ENCODE results near the gene FILIP1L. TPM values are rescaled to one million over a fixed set of nuclear protein-coding genes. Genes with fewer than 3 reads are reported as not detected.

Gene FILIP1L
- total and polyA plus RNA-seq, 8 donors, result 10.6 to 98.4 (median 57.0) TPM

DNA sequence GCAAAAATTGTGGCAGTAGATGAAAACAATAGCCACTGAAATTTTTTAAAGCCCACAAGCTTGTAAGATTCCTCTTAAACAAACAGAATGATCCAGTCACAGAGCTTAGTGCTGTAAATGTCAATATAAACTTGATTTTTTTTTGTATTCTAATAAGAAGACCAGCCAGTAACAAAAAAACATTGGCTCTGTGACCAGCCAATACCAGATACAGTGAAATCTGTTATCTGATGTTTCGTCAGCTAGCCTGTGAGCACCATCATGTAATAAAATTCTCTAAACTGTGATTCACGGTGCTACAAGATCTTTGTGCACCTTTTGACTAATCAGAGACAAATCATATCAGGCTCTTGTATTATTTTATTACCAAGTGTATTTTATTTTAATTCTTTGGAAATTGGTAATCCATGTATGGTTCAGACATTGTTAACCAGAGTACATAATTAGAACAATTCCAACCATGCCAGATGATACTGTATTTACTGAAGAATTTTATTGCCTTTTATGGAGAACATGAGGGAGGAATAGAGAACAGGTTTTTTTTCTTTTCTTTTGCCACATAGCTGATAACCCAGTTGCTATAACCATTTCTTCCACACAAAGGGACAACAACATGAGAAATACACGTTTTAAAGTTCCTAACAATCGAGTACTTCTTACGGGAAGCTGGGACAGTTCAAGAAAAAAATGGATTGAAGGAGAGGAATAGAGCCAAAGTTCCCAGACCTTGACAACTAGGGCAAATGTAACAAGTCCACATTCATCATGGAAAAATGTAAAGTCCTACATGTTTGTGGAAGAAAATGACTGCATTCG is 71.9 kb downstream of the FILIP1L start:
- intact Hi-C loops (cut with DNase I; ENCODE audit: low total_unique reads), result no loop called here
- no peaks in the 10 kb centered on the region for H3K27me3 ChIP-seq
- 42 to 62% (median 56%) methylated on average over 6 of the region's 6 CpGs for WGBS, 5 donors
- peaks cover 42 to 74% (median 57%) of the 10 kb centered on the region in 4 donors for H3K4me1 ChIP-seq
- H3K36me3 ChIP-seq, result no peaks in the 10 kb centered on the region
- H3K4me3 ChIP-seq, result no peak overlapping the region
- H3K27ac ChIP-seq, result peak overlapping the region in 4 of 5 donors; percentile 67 to 86 (median 84)
- no peaks in the 10 kb centered on the region for H3K9me3 ChIP-seq
- DNase-seq, result peak in 1 of 2 donors; percentile 39
- TF ChIP-seq EP300 (IDR thresholded peaks at IDR 0.05) (no peak), POLR2AphosphoS5 (IDR thresholded peaks at IDR 0.05) (peak in 1 of 3 donors; percentile 4)

DNA sequence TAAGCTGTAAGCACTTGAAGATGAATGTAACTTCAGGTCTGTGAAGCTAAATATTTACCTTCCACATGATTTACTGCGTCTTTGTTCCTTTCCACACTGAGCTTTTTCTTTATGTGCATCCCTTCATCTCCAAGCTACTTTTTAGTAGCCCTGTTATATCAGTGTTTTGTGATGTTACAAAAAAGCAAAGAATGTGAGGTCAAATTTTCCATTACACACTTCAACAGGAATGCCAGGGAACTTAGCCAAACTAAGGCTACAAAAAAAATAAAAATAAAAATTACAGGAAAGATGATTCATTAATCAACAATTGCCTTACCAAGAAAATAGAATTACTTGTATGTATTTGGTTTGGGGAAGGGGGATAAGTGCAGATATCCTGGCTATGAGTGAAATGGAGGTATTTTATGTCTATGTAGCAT is 73.0 kb downstream of the FILIP1L start:
- intact Hi-C loops (cut with DNase I; ENCODE audit: low total_unique reads), result no loop called here

DNA sequence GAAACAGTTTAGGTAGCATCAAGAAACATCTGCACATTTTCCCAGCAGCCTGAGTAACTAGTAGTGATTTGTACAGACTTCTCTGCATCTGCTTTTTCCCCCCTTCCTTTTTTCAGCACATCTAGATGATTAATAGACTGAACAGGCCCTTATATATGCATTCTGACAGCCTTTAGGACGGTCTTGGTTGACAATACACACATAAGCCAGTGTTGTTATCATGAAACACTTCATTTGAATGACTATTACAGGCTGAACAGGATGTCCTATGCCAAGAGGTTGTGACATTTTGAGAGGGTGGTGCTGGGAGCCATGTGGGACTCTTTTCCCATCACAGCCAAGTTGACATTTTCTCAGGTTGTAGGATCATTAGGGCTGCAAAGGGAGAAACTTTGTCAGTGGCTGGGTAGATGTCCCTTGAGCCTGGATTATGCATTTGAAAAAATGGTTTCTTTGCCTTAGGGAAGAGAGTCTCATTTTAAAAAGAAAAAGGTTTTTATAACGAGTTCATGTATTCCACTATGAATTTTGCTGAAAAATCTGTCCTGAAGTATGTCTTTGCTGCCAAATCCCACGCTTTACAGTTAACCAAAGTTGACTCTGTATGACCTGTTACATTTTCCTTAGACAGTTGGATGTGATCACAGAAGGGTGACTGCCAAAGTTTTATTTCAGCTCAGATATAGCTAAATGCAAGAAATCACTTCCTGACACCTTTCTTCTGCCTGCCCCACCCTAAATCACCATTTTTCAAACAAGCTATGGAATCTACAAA is 73.7 kb downstream of the FILIP1L start:
- intact Hi-C loops (cut with DNase I; ENCODE audit: low total_unique reads), result no loop called here
- peak in 1 of 2 donors; percentile 77 for DNase-seq
- H3K27ac ChIP-seq, result peak overlapping the region; percentile 42 to 86 (median 83)
- H3K4me1 ChIP-seq, result peaks cover 28 to 57% (median 42%) of the 10 kb centered on the region in 4 donors
- whole genome bisulfite sequencing, 5 donors, result 42 to 61% (median 56%) methylated on average over 3 of the region's 3 CpGs
- H3K9me3 ChIP-seq, result no peaks in the 10 kb centered on the region
- no peaks in the 10 kb centered on the region for H3K36me3 ChIP-seq
- TF ChIP-seq POLR2A (IDR thresholded peaks at IDR 0.05) (no peak), POLR2AphosphoS5 (IDR thresholded peaks at IDR 0.05) (peak; percentile 71 to 81 (median 78)), EP300 (IDR thresholded peaks at IDR 0.05) (peak; percentile 84)
- TF ChIP-seq, protein P1, sequence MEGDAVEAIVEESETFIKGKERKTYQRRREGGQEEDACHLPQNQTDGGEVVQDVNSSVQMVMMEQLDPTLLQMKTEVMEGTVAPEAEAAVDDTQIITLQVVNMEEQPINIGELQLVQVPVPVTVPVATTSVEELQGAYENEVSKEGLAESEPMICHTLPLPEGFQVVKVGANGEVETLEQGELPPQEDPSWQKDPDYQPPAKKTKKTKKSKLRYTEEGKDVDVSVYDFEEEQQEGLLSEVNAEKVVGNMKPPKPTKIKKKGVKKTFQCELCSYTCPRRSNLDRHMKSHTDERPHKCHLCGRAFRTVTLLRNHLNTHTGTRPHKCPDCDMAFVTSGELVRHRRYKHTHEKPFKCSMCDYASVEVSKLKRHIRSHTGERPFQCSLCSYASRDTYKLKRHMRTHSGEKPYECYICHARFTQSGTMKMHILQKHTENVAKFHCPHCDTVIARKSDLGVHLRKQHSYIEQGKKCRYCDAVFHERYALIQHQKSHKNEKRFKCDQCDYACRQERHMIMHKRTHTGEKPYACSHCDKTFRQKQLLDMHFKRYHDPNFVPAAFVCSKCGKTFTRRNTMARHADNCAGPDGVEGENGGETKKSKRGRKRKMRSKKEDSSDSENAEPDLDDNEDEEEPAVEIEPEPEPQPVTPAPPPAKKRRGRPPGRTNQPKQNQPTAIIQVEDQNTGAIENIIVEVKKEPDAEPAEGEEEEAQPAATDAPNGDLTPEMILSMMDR (IDR thresholded peaks at IDR 0.05), result no peak
- H3K4me3 ChIP-seq, result no peak overlapping the region
- H3K27me3 ChIP-seq, result no peaks in the 10 kb centered on the region

More for the DNA sequence above, 73.0 kb downstream of the FILIP1L start:
- peak in 1 of 2 donors; percentile 84 for DNase-seq
- Histone ChIP-seq H3K4me3 (no peak overlapping the region), H3K4me1 (peaks cover 33 to 64% (median 47%) of the 10 kb centered on the region in 4 donors), H3K27me3 (no peaks in the 10 kb centered on the region), H3K36me3 (no peaks in the 10 kb centered on the region), H3K27ac (peak overlapping the region in 4 of 5 donors; percentile 67 to 86 (median 84)), H3K9me3 (no peaks in the 10 kb centered on the region)
- 22 to 47% (median 29%) methylated on average over 1 of the region's 1 CpG for WGBS, 5 donors
- TF ChIP-seq EP300 (IDR thresholded peaks at IDR 0.05), result no peak
- TF ChIP-seq POLR2AphosphoS5 (IDR thresholded peaks at IDR 0.05), result peak; percentile 62 to 90 (median 81)

DNA sequence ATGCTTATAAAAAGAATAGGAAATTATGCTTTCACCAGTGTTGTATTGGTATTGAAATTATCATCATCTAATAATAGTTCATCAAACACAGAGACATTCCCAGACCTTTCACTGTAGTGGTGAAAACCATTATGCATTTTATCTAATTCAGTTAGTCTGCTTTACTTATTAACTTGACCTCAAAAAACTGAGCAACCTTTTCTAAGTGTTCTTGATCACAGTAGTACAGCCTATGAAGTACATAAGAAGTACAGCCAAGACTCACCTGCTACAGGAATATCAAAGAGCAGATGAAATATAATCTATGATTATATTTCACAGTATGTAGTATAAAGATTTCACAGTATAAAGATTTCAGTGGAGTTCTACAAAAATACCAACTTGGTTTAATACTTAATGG is 75.2 kb downstream of the FILIP1L start:
- Histone ChIP-seq H3K4me3 (no peak overlapping the region), H3K36me3 (no peaks in the 10 kb centered on the region), H3K27ac (peak overlapping the region in 4 of 5 donors; percentile 67 to 86 (median 84)), H3K4me1 (peaks cover 26 to 58% (median 43%) of the 10 kb centered on the region in 4 donors), H3K27me3 (no peaks in the 10 kb centered on the region), H3K9me3 (no peaks in the 10 kb centered on the region)
- intact Hi-C loops (cut with DNase I; ENCODE audit: low total_unique reads), result no loop called here
- DNase-seq, result no peak
- TF ChIP-seq EP300 (IDR thresholded peaks at IDR 0.05), result no peak
- TF ChIP-seq POLR2AphosphoS5 (IDR thresholded peaks at IDR 0.05), result no peak
- TF ChIP-seq, protein P1 (IDR thresholded peaks at IDR 0.05), result no peak
- TF ChIP-seq POLR2A (IDR thresholded peaks at IDR 0.05), result no peak

DNA sequence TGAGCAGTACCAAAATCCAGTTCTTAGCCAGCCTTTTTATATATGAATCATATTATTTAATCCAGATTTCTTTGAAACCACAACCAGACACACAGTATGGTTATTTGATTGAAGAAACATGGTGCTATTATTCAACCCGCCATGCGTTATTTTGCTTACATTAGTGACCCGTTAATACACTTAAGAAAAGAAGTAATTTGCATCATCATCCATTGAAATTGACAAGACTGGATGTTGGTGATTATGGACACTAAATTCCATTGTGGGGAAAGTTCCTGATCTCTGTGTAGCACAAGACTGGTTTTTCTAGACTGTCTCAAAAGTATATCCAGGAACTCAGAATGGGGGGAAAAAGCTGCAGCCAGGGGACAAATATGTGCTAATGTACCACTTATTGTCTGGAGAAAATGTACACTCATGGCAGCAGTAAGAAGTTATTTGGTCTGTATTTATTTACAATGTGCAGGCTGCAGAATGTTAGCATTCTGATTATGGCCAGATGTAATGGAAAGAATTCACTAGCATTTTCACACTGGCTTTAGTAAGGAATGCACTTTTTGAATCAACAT is 80.3 kb downstream of the FILIP1L start:
- H3K4me1 ChIP-seq, result peaks cover 0 to 37% (median 19%) of the 10 kb centered on the region in 4 donors
- TF ChIP-seq POLR2AphosphoS5 (IDR thresholded peaks at IDR 0.05) (no peak), EP300 (IDR thresholded peaks at IDR 0.05) (no peak), POLR2A (IDR thresholded peaks at IDR 0.05) (no peak)
- TF ChIP-seq, protein P1 (IDR thresholded peaks at IDR 0.05), result no peak
- no peak overlapping the region for H3K4me3 ChIP-seq
- H3K36me3 ChIP-seq, result no peaks in the 10 kb centered on the region
- no peaks in the 10 kb centered on the region for H3K27me3 ChIP-seq
- peak in 1 of 2 donors; percentile 52 for DNase-seq
- WGBS, 5 donors, result 85 to 94% (median 90%) methylated on average over 3 of the region's 3 CpGs
- intact Hi-C loops (cut with DNase I; ENCODE audit: low total_unique reads), result no loop called here
- no peaks in the 10 kb centered on the region for H3K9me3 ChIP-seq
- peak overlapping the region in 1 of 5 donors; percentile 2 for H3K27ac ChIP-seq

Data from stomach (tissue), 9 donors.